NB4 (cell line): ENCODE measurements around the gene ZC3H7A.

Experiments used
- DNase-seq: peaks from one replicate; pipeline ENCODE4 v3.0.0; 2010; ENCODE audit warnings: low read depth
- H3K4me3 ChIP-seq: one replicate; pipeline ENCODE4 v1.5.1; 2011; ENCODE audit warnings: mild to moderate bottlenecking, low read depth, low read length, moderate library complexity
- MYC ChIP-seq: IDR thresholded peaks from 2 replicates; pipeline ENCODE4 v1.6.1; 2011; ENCODE audit warnings: low read depth, low read length
- POLR2A ChIP-seq: IDR thresholded peaks from 2 replicates; pipeline ENCODE4 v1.6.1; 2011; ENCODE audit warnings: mild to moderate bottlenecking; ENCODE audit not compliant: insufficient read length; ENCODE audit errors: extremely low read depth
- TF ChIP-seq, protein P1 (sequence below): IDR thresholded peaks from one replicate; pipeline ENCODE4 v1.5.1; 2012; ENCODE audit warnings: low read depth, low read length
- TF ChIP-seq, protein P2 (sequence below): IDR thresholded peaks from 2 replicates; pipeline ENCODE4 v1.6.1; 2011; ENCODE audit warnings: low read depth, low read length

The ZC3H7A gene

DNA sequence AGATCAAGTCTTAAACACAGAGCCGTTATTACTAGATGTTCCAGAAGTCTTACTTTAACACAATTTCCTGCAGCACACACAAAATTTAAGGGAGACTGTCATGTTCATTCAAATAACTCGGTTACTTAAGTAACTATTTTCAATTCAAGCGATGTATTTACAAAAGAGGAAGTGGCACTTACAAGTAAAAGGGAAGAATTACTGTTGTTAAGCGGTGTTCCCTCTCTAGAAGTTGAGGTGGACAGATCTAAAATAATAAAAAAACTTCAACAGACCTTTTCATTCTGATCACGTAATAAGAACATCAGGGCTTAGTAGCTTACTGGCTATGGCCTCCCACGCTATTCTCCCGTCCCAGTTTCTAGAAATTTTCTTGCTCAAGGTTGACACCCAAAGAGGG is 28.2 kb downstream of the ZC3H7A start:
- no peak overlapping the region for H3K4me3 ChIP-seq
- TF ChIP-seq, protein P1, sequence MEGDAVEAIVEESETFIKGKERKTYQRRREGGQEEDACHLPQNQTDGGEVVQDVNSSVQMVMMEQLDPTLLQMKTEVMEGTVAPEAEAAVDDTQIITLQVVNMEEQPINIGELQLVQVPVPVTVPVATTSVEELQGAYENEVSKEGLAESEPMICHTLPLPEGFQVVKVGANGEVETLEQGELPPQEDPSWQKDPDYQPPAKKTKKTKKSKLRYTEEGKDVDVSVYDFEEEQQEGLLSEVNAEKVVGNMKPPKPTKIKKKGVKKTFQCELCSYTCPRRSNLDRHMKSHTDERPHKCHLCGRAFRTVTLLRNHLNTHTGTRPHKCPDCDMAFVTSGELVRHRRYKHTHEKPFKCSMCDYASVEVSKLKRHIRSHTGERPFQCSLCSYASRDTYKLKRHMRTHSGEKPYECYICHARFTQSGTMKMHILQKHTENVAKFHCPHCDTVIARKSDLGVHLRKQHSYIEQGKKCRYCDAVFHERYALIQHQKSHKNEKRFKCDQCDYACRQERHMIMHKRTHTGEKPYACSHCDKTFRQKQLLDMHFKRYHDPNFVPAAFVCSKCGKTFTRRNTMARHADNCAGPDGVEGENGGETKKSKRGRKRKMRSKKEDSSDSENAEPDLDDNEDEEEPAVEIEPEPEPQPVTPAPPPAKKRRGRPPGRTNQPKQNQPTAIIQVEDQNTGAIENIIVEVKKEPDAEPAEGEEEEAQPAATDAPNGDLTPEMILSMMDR, result no peak
- peak; percentile 48 for DNase-seq

DNA sequence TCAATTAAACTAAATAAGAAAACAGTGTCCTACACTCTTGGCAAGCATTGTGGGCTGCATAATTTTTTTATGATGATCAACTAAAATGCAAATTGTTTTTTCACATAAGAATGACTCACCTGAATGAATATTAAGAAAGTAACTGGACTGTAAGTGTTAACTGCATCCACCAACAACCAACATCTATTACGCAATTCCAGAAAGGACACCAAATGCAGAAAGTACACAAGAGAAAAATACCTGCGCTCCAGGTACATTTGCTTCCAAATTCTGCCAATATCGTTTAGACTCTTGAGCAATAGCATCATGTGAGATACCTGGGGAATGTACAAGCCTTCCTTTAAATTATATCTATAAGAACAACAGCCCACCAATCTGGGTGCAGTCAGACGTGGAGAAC is 34.6 kb downstream of the ZC3H7A start:
- no peak overlapping the region for H3K4me3 ChIP-seq
- TF ChIP-seq POLR2A, result no peak
- TF ChIP-seq, protein P2, sequence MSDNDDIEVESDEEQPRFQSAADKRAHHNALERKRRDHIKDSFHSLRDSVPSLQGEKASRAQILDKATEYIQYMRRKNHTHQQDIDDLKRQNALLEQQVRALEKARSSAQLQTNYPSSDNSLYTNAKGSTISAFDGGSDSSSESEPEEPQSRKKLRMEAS, result no peak
- TF ChIP-seq, protein P1, result no peak
- no peak for TF ChIP-seq MYC
- DNase-seq, result no peak

DNA sequence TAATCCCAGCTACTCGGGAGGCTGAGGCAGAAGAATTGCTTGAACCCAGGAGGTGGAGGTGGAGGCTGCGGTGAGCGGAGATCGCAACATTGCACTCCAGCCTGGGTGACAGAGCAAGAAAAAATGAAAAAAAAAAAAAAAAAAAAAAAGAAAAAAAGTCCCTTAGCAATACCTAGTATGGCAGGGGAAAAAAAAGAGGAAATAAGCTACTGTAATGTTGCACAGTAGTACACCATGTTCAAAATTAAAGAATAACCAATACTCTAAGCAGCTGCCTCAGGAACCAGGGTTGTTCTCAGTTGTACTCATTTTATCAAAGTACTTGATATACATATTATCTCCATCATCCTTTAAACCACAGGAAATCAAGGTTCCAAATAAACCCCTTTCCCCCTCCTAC is 37.1 kb downstream of the ZC3H7A start:
- H3K4me3 ChIP-seq, result no peak overlapping the region
- TF ChIP-seq POLR2A (no peak), MYC (no peak)
- TF ChIP-seq, protein P1, result no peak
- DNase-seq, result no peak

DNA sequence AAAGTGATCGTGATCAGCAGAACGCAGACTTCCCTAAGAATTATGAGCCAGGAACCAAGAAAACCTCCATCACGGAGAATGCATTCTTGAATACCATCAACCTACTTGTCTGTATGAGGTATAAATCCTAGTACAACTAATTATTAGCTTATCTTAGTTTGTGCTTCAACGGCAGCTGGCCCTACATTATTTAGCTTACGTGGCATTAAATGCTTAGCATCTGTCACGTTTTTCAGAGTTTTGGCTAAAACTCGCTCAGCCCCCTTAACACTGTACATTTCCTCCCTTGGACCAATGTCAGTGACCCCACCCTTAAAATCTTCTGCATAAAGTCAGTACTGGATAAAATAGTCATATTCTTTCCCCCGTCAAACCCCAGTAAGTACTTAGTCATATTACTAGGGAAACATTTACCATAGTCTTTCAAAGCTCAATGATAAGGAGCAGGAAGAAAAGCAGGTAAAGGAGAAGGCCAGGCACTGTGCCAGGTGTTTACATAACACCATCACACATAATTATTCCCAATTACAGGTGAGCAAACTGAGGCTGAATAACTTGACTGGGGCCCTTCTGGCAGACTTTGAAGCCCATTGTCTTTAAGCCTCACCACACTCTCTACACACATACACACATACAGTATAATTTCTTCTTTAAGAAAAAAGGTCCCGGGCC is 37.8 kb downstream of the ZC3H7A start:
- TF ChIP-seq MYC, result no peak
- H3K4me3 ChIP-seq, result no peak overlapping the region
- DNase-seq, result no peak

DNA sequence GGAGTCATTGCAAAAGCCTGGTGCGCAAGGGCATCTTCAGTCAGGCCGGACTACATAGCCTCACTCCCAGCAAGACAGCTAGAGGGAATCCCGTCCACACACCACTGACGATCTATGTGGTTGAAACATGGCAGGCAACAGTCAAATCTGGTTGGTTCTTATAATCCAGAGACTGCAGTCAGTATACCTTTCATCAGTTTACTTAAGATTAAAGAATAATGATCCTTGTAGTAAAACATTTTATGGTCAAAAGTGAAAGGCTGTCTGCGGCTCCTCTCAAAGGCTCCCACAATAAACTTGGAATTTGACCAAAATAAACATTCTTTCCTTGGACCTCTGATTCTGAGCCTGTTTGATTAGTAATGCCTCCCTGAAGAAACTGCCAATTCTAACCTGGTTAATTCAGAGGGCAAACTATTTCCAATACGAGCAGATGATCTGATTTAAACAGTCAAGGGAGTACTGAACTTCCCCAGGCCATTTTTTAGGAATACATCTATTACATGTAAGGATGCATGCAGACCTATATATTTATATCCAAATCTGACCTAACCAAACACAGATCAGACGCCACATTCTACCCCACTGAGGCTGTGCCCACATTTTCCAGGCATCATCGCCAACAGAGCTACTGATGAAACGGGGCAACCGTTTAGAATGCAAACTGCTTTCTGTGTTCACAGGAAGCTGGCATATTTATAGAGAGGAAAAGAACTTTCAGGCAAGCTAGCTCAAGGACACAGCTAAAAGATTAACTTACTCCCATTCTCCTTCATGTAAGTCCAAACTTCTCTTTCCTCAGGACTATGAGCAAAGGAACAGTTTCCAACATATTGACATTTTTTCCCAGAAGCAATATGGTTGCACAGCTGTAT is 39.1 kb downstream of the ZC3H7A start:
- no peak for TF ChIP-seq POLR2A
- TF ChIP-seq, protein P2, result no peak
- no peak for TF ChIP-seq MYC
- TF ChIP-seq, protein P1, result no peak
- DNase-seq, result no peak
- no peak overlapping the region for H3K4me3 ChIP-seq

DNA sequence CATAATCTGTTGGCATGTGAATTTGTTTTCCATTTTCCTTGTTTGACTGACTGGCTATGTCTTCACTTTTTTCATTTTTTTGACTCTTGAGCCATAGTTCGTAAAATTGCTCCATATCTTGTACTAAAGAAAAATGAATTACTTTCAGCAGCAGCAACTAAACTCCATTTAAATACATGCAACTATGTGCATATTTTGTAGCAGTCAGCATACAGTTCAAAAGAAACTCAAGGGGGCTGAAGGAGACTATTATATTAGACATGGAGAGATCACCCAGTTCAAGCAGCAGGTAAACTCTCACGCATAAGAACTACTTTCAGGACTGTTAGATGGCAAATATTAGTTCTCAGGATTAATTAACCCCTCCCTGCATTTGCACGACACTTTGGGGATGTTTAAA is 40.8 kb downstream of the ZC3H7A start:
- H3K4me3 ChIP-seq, result no peak overlapping the region
- TF ChIP-seq POLR2A, result no peak
- no peak for TF ChIP-seq MYC
- TF ChIP-seq, protein P2, result no peak
- TF ChIP-seq, protein P1, result no peak
- DNase-seq, result no peak
